Duodenal mucosa (tissue), 2 donors: ENCODE data around the gene CCDC73.

Experiments
- H3K27ac ChIP-seq: one replicate; pipeline ENCODE4 v1.7.0; 2013; ENCODE audit warnings: low read depth, low read length
- H3K27me3 ChIP-seq, 2 donors: one replicate each; pipeline ENCODE4 v1.7.0; 2013; ENCODE audit warnings: low read length in 2 of 2, control low read depth in 1 of 2; ENCODE audit not compliant: insufficient read depth in 2 of 2, control insufficient read depth in 1 of 2
- H3K36me3 ChIP-seq, 2 donors: one replicate each; pipeline ENCODE4 v1.7.0; 2013; ENCODE audit warnings: low read length in 2 of 2, control low read depth in 1 of 2; ENCODE audit not compliant: insufficient read depth in 2 of 2, control insufficient read depth in 1 of 2
- H3K4me1 ChIP-seq, 2 donors: one replicate each; pipeline ENCODE4 v1.7.0; 2013; ENCODE audit warnings: low read length in 2 of 2, control low read depth in 1 of 2; ENCODE audit not compliant: insufficient read depth in 2 of 2, control insufficient read depth in 1 of 2
- H3K4me3 ChIP-seq, 2 donors: one replicate each; pipeline ENCODE4 v1.7.0; 2013; ENCODE audit warnings: low read length in 2 of 2, low read depth in 1 of 2
- H3K9ac ChIP-seq, 2 donors: one replicate each; pipeline ENCODE4 v1.7.0; 2013; ENCODE audit warnings: low read length in 2 of 2, low read depth in 1 of 2
- H3K9me3 ChIP-seq, 2 donors: one replicate each; pipeline ENCODE4 v1.7.0; 2013; ENCODE audit warnings: low read length in 2 of 2, control low read depth in 1 of 2; ENCODE audit not compliant: control insufficient read depth in 1 of 2

CCDC73 gene

DNA sequence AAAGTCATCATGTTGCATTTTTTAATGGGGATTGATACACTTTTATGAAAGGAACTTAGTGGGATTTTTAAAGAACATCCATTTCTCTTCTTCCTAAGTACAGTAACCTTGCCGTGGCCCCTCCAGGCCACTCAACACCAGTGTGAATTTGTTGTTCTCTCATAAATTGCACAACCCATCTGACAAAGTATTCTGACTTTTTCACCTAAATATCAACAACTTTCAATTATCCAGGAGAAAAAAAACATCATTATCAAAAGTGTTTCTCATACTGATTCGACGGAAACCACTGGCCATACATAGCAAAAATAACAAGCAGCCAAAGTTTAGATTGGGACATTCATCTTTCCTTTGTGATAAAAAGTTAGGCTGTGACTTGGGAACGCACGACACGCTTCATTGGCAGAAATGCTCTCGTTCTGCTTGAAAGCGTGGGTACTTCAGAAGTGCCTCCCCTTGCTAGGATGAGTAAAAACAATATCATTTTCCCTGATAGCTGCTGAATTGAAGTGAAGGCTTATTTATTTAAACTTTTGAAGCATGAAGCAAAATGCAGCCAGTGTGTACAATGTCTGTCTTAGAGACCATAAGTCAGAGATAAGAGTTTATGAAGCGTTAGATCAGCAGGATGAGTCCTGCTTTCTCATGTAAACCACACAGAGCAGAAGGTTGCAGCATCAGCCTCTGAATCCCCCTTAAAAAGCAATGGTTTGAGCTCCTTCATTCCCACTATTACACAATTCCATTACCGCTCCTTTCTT, 231.4 kb downstream of the CCDC73 start:
- Histone ChIP-seq H3K36me3 (no peaks in the 10 kb centered on the region), H3K27ac (no peak overlapping the region), H3K27me3 (no peaks in the 10 kb centered on the region), H3K9me3 (no peaks in the 10 kb centered on the region), H3K4me3 (no peak overlapping the region), H3K9ac (no peak overlapping the region), H3K4me1 (no peaks in the 10 kb centered on the region)

DNA sequence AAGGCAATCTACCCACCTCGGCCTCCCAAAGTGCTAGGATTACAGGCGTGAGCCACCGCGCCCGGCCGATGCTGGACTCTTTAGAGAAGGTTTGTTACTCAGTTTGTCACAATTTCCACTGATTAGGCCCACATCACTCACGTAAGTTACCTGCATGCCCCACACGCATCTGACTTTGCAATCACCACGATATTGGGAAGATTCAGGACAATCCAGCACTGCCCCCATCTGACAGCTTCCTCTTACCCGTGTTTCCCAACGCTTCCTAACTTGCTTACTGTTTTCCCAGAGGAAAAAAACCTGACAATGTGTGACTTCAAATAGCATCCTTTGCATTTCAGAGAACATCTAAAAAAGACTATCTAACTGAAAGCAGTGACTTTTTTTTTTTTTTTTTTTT, 232.6 kb downstream of the CCDC73 start:
- Histone ChIP-seq H3K9me3 (no peaks in the 10 kb centered on the region), H3K36me3 (no peaks in the 10 kb centered on the region), H3K27me3 (no peaks in the 10 kb centered on the region), H3K4me1 (no peaks in the 10 kb centered on the region), H3K9ac (no peak overlapping the region), H3K4me3 (no peak overlapping the region), H3K27ac (no peak overlapping the region)

DNA sequence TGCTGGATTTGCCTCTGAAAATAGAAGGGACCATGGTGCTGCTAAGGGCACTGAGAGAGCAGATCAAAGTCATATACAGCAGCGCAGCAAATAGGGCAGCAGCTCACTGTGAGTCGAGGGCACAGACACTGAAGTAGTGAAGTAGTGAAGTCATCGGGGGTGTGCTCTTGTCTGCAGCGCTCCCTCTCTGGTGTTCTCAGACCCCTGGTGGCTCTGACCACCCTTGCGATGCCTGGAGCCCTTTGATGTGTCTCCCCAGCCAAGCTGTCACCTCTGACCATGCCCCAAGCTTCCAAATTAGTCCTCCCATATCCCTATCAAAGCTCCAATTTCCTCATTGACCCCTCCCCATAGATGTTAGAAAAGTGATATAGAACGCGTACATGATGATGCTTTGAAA, 238.6 kb downstream of the CCDC73 start:
- no peaks in the 10 kb centered on the region for H3K9me3 ChIP-seq
- H3K36me3 ChIP-seq, result no peaks in the 10 kb centered on the region
- no peaks in the 10 kb centered on the region for H3K4me1 ChIP-seq
- no peak overlapping the region for H3K27ac ChIP-seq
- no peak overlapping the region for H3K4me3 ChIP-seq
- H3K27me3 ChIP-seq, result no peaks in the 10 kb centered on the region
- H3K9ac ChIP-seq, result no peak overlapping the region

DNA sequence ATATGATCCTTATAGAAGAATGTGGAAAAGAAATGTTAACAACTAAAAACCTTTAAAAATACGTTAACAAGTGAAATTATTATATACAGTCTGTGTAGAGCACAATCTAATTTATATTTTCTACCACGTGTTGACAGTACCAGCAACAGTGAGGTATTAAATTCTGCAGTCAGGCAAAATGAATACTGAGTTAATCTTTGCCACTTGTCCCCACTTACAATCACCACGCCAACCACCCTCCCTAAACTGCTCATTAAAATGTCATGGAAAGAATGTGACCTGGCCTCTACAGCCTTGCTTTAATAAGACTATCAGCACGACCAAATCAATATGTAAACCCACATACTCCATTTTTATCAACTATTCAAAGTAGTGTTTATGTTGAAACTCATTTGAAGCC, 239.4 kb downstream of the CCDC73 start:
- no peak overlapping the region for H3K9ac ChIP-seq
- no peaks in the 10 kb centered on the region for H3K9me3 ChIP-seq
- H3K4me1 ChIP-seq, result no peaks in the 10 kb centered on the region
- H3K4me3 ChIP-seq, result no peak overlapping the region
- no peak overlapping the region for H3K27ac ChIP-seq
- no peaks in the 10 kb centered on the region for H3K27me3 ChIP-seq
- no peaks in the 10 kb centered on the region for H3K36me3 ChIP-seq
